Measurements from ENCODE around the gene UQCC5.
"Not testable (repeated sequence)": the region's sequence is repeated elsewhere in the genome, so short reads cannot be mapped to it uniquely, and the experiment has no call there.

UQCC5 gene

DNA sequence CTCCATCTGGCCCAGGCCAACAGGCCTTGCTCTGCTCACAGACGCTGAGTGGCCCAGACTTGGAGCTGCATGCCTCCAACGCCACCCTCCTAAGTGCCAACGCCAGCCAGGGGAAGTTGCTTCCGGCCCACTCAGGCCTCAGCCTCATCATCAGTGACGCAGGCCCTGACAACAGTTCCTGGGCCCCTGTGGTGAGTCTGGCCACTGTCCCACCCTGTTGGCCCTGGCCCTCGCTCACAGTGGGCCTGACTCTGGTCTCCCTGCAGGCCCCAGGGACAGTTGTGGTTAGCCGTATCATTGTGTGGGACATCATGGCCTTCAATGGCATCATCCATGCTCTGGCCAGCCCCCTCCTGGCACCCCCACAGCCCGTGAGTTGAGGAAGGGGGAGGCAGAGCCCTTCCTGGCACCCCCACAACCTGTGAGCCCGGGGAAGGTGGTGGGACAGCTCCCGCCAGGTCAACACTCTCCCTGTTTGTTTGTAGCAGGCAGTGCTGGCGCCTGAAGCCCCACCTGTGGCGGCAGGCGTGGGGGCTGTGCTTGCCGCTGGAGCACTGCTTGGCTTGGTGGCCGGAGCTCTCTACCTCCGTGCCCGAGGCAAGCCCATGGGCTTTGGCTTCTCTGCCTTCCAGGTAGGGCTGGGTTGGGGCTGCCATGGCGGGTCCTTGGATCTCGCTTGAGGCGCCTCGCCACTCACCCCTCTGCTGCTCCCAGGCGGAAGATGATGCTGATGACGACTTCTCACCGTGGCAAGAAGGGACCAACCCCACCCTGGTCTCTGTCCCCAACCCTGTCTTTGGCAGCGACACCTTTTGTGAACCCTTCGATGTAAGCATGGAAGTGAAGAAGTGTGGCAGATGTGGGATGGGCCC lies 12.8 kb upstream of the UQCC5 start:
- DNase-seq = no peak

DNA sequence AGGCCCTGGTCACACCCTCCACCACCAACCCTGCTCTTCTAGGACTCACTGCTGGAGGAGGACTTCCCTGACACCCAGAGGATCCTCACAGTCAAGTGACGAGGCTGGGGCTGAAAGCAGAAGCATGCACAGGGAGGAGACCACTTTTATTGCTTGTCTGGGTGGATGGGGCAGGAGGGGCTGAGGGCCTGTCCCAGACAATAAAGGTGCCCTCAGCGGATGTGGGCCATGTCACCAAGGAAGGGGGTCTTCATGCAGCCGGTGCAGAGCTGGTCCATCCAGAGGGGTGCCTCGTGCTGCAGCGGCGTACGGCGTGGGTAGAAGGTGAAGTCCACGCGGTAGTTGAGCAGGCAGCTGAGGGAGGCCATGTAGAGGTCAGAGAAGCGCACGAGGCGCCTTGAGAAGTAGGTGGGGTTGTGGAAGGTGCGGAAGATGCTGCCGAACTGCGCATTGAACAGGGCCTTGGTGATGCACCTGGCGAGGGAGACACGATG lies 12.1 kb upstream of the UQCC5 start:
- DNase-seq = no peak

DNA sequence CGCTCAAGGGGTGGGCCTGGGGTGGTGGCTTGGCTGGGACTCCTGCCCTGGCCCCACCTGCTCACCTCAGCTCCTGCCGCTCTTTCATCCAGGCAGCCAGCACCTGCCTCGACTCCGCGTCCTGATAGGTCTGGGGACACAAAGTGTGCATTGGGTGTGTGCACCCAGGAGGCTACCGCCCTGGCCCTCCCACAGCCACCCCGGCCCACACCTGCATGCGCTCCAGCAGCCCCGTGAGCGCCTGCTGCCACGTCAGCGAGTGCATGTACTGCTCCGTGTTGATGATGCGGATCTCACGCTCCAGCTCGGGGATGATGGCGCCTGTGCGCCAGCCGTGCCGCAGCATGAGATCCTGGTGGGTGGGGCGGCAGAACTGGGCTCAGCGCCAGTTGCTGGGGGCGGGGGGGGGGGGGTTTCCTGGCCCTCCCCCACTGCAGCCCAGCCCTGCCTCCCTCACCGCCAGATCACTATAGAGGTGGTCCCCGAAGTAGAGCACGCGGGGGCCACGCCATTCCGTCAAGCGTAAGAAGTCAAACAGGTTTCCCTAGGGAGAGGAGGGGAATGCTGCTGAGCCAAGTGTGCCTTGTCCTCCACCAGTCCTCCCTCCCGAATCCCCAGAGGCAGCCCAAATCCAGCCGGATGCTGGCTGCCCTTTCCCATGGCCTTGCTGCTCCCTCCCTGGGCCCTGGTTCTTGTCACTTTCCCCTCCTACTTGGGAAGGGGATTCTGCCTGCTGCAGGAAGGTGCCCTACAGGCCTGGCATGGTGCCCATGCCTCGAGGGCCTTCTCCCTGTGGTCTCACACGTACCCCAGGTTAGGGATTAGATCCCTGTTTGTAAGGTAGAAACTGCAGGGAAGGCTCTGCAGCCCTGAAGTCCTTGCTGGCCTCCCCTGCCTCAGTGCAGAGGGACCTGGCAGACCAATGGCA lies 11.4 kb upstream of the UQCC5 start:
- DNase-seq = no peak

DNA sequence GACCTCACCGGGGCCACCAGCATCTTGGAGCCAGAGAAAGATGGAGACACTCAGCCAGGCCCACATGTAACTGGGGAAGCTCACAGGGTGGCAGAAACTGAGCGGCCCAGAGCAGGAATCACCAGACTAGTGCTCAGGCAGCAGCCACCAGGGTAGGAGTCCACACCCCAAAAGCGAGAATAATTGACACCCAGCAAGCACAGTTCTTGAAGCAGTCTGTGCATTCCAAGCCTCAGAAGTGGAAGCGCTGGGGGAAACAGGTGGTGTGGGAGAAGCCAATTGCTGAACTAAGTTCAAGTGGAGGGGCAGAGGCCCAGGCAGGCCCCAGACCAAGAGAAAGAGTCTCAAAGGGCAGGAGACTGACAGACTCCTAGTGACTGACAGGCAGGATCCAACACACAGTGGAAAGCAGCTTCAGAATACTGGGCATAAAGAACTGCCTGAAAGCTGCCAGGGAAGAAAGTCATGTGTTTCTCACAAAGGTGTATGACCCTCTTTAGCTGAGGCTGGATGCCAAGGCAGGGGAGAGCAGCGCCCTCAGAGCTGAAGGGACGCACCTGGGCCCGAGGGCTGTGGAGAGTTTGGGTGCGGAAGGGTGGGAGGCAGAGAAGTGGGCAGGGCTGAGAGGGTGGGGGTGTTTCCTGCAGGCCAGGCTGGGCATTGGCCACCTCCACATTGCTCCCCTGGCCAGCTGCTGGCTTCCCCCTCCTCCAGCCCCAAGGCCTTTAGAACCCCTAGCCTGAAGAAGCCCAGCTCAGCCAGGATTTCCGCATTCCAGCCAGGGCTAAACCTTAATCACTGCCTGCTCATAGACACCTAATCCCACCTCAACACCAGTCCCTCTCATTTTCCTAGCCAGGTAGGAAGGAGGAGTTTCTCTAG lies 10.5 kb upstream of the UQCC5 start:
- no peak for DNase-seq

DNA sequence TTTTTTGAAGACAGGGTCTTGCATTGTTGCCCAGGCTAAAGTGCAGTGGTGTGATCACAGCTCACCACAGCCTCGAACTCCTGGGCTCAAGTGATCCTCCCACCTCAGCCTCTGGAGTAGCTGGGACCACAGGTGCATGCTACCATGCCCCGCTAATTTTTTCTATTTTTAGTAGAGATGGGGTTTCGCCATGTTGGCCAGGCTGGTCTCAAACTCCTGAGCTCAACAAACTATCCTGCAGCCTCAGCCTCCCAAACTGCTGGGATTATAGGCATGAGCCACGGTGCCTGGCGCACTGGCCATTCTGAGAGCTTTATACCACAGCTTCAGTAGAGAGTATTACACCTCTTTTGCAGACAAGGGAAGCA lies 9.8 kb upstream of the UQCC5 start:
- not testable (repeated sequence) for DNase-seq

DNA sequence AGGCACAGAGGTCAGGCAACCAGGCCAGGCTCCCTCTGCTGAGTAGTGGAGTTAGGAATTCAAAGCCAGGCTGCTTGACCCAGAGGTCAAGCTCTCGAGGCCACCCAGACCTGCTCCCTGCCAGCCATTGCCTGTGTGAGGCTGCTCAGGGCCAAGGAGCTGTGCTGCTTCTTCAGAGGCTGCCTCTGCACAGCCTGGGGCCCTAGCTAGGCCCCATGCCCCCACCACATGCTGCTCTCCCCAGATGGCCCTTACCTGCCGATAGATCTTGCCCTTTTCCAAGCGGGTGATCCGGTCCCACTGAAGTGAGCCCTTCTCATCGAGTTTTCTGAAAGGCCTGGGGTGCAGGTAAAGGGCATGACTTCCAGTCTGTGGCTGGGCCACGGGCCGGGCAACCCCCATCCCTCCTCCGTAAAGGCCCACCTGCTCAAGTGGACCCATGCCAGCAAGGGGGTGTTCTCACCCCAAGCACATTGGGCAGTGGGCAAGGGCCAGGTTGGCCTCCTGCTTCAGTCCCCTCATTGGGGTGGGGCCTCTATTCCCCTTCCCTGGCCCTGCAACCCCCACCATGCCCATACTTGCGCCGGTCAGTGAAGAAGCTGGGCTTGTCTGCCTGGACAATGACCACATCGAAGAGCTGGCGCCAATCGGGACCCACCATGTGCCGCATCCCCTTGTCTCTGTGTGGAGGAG lies 9.2 kb upstream of the UQCC5 start:
- no peak for DNase-seq

DNA sequence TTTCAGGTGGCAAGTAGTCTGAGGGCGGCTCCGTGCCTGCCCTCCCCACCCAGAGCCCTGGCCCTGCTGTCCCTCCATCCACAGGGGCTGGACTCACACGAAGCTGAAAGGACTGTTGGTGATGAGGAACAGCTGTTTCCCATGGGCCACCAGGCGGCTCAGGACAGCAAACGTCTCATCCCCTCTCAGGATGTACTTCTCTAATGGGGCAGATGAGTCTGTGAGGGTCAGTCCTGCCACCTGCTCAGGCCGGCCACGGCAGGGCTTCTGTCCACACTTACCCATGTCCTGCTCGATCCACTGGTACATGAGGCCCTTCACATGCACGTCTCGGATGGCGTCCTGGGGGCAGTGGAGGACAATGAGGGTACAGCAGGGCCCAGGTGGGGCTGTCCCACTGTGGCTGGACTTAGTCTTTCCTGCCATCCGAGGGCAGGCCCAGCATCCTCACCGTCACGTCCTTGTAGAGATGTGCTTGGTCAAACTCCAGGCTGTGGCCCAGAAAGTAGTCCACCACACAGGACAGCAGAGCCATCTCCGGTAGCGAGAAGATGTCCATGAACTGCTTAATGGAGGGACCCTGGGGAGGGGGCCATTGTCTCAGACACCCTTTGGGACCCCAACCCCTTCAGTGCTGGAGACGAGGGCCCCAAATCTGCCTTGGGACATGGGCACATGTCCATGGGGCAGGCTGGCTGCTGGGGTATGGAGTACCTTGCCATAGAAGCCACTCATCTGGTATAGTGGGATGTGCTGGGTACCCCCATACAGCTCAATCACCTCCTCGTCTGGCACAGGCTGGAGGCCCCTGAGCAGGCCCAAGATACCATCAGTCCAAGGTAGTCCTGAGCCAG lies 8.4 kb upstream of the UQCC5 start:
- DNase-seq = no peak

DNA sequence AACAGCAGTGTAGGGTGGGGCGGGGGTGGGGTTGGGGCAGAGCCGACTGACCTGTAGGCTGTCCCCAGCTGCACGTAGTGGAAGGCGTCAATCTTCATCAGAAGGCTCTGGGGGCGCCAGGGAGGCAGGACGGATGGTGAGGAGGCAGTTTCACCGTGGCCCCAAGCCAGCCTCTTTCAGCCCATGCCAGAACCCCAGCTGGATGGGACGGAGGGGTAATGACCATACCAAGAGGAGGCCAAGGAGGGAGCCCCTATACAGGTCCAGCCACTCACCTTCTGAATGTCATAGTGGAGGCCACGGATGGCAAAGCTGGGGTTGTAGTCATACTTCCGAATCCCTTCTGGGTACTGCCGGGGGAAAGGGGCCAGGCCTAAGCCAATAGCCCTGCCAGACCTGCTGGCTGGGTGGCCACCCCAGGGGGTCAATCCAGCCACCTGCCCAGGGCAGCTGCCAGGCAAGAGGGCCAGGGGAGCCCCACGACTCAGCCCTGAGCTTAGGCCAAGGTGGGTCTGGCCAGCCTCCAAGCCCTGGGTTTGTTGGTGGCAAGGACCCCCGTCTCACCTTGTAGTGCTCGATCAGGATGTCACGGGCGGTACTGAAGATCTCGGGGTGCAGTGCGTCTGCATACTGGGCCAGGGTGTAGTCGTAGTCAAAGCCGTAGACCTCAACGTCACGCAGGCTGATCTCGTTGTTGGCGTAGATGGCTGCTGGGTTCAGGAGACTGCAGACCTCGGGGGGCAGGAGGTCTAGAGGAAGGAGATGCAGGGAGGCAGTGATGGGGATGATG lies 7.6 kb upstream of the UQCC5 start:
- DNase-seq = no peak

DNA sequence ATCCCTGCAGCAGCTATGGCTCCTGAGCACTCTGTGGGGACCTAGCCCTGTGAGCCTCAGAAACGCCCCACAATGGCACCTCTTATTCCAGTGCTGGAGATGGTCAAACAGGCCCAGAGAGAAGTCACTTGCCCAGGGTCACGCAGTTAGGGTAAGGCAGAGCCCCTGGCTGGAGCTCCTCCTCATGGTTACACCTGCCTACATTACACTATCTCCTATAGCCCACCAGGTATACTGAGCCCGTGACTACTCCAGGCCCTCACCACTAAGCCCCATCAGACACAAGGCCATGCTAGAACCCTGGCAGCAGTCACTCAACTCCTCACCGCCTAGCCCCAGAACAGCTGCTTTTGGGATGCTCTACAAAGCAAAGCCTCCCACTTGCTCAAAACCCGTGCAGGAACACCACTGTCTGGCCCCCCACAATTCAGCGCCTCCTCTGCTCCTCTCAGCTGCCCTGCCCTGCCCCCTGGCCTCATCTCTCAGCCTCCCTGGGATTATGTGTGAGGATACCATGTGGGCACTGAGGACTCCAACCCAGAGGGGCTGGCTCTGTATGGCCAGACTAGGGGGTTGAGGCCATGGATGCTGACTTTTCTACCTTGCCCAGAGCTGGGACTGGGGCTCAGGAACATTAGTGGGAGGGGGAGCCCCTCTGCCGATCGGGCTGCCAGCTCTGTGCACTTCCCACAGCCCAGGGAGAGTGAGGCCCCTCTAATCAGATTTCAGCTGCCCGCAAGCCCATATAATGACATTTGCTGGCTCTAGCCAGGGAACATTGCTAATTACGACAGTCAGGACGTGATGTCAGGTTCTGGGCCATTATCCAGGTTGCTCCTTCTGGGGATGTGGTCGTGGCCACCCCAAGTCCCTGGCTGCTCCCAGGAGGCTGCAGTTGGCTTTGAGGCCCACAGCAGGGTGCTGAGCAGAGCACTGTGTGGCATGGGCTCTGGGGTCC lies 6.8 kb upstream of the UQCC5 start:
- no peak for DNase-seq

DNA sequence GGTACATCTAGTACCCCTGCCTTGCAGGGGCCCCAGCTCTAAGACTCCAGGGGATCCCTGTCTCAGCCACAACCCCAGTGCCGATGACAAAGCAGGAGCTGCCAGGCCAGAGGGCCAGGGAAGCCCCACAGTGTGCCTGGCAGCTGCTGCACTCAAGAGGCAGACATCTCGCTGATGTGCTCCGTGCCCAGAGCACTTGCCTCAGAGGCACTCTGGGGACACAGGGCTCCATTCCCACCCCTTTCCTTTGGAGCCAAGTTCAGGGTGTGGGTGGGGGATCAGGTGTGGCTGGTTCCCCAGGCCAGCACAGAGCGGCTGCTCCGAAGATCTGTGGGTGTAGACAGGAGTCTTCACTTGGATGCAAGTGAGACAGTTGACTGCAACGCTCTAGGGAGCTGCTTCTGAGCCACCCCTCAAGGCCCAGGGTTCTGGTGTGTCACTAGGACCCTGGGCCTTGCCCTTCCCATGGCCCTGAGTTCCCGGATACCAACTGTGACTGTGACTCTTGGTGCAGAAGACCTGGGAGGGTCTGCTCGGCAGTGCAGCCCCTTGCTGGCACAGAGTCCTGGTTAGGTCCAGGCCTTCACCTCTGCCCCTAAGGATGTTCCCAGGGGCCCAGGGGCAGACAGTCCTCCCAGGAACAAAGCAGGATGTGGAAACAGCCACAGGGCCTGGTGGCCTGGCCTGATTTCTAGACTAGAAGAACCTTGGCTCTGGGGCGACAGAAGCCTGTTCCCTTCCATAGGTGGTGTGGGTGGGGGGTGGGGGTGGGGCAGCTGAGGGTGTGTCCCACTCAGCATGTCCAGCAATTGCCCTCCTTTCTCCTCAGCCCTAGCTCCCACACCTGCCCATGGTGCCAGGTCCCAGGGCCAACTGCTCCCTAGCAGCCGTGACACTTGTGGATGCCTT lies 5.2 kb upstream of the UQCC5 start:
- no peak for DNase-seq

DNA sequence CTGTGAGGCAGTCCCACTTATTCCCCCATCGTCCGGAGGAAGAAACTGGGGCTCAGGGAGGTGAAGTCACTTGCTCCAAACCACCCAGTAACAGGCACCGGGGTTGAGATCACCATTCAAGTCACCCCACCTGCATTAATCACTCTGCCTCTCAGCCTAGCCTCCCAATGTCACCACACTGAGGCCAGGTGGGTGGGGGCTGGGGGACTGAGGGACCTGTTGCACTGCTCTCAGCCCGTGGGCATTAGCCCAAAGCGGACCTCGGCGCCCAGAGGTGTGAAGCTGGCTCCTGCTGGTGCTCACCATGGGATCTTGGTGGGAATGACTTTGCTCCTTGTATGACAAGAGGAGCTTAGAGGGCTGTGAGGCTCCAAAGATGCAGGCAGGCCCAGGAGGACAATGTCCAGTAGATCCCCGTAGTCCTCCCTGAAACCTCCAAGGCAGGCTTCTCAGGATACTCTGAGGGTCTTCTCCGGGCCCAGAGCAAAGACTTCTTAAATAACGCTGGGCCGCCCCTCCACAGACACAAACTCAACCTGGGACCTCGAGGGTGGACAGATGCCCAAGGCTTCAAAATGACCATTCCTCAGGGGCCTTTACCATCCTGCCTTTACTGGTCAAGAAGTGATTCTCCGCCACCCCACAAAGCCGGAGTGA lies 4.4 kb upstream of the UQCC5 start:
- no peak for DNase-seq

DNA sequence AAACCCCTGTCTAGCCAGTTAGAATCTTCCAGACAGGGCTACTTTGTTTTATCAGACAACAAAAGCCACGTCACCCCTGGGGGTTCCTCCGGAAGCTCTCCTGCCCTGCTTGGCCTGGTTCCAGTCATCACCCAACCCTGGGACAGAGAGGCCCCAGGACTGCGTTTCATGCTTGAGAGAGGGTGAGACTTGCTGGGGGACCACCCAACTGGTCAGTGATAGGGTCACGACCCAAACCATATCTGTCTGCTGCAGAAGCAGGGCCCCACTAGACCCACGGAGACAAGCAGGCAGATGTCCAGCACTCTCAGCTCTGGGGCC lies 3.9 kb upstream of the UQCC5 start:
- DNase-seq = no peak

DNA sequence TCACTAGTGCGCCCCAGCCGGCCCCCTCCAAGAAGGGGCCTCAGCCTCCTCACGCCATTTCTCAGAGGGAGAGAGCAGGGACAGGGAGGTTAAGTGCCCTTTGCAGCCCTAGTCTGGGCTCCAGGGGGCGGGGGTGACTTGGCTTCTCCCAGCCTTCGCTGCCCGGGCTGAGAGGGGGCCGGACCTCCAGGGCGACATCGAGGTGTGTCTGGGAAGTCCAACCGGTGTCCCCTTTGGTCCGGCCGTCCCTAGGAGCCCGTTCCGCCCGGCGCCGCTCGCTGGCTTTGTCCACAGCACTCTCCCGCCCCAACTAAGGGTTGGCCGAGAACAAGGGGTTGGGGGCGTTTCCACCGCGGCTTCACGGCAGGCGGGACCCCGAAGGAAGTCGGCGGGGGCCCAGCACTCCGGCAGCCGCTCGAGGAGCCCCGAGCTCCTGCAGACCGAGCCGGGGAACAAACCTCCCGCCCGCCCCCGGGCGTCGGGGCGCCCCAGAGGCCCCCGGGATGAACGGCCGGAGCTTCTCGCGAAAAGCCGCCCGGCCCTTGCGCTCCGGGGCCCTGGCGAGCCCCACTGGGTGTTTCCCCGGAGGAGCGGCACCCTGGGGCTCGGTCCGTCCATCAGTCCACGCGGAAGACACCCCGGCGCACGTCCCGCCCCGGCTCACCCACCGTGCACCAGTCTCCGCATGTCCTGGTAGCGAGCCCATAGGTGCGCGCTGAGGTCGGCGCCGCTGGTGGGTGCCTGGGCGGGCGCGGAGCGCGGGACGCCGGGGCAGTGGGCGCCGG lies 3.4 kb upstream of the UQCC5 start:
- DNase-seq = no peak

DNA sequence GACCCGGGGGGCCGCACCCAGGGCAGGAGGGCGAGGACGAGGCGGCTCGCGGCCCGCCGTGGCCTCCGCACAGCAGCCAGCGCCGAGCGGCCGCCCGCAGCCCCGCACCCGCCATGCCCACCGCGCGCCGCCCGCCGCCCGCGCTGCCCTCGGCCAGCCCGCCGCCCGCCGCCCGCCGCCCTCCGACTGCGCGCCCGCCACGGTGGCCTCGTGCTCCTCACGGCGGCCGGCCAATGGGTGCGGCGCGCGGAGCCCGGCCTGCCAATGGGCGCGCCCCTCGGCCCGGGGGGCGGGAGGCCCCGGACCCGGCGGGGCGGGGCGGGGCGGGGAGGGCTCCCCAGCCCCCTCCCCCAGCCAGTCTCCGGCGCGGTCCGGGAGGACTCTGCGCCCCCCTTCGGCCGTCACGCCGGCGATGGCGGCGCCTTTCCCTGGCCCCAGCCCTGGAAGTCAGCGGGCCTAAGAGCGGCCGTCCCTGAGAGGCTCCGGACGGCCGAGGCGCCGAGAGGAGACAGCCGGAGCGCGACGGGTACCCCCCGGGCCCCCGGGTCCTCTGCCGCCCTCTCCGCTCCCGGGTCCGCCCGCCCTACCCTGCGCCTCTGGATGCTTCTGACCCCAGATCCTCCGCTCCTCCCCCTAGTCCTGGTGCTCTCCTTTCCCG lies 2.7 kb upstream of the UQCC5 start, which contains the start of gene NT5DC2:
TSS of gene NT5DC2 (minus strand) at position 235 of the 658 bp plus-strand sequence. CDS start at position 115, 120 bp downstream.
- peak; percentile 35 for DNase-seq

DNA sequence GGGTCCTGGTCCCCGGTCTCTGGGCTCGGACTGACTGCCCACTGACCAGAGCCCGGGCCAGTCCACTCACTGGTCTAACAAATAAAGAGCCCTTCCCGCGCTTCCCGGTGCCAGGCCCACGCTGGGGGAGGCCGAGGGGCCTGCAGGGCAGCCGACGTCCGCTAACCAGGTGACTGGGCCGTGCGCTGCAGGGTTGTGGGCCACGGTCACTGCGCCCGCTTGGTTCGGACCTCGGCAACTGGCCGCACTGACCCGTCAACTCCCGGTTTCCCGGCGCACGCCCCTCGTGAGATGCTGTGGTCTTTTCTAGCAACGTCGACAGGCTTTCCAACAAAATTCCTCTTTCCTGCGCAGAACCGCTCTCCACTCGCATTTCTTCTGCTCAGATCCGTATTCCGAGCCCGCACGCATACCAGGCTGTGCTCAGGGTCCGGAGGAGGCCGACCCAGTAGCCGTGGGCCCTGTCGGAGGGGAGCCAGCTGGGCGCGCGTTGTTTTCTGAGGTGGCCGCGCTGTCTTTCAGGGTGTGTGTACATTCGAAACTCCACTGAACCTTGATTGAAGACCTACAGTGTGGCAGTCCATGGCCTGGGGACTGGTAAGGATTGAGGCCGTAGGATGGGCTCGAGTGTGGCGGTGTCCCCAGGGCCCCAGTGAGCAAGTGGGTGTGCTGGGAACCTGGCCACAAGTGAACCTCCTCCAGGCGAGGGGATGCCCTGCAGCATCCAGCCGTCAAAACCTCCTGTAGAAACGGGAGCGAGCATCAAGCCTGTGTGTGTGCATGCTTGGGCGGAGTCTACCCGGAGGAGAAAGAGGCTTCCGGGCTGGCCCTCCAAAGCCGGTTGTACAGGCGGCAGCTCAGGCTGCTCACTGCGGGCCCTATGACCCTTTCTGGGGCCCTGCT lies 1.9 kb upstream of the UQCC5 start:
- DNase-seq = no peak
